Fibroblast of pulmonary artery (primary cell): ENCODE data around the gene IL5.

Experiments
- DNase-seq: peaks from one replicate; pipeline ENCODE4 v3.0.0-alpha.2; 2010; ENCODE audit warnings: low read depth
- H3K4me3 ChIP-seq: replicated peaks from 2 replicates; pipeline ENCODE4 v1.5.1; 2011; ENCODE audit warnings: low read depth, mild to moderate bottlenecking, control low read depth, low read length, moderate library complexity
- CTCF ChIP-seq: IDR thresholded peaks from 2 replicates; pipeline ENCODE4 v1.5.1; 2011; ENCODE audit warnings: mild to moderate bottlenecking, control low read depth, low read length, inconsistent platforms; ENCODE audit errors: missing control alignments

Gene IL5

GRCh38 chr5:132501629-132501956 is 41.7 kb downstream of the IL5 start:
- no peak for DNase-seq
- no peak for TF ChIP-seq CTCF
- H3K4me3 ChIP-seq: no peak overlapping the region

GRCh38 chr5:132500931-132501628 is 42.2 kb downstream of the IL5 start:
- peak; percentile 83 for TF ChIP-seq CTCF

GRCh38 chr5:132500244-132500930 is 42.9 kb downstream of the IL5 start:
- no peak for DNase-seq
- H3K4me3 ChIP-seq: no peak overlapping the region

More at GRCh38 chr5:132500931-132501628, 42.2 kb downstream of the IL5 start:
- no peak overlapping the region for H3K4me3 ChIP-seq
- peak; percentile 74 for DNase-seq

GRCh38 chr5:132499440-132500243 is 43.7 kb downstream of the IL5 start:
- no peak for TF ChIP-seq CTCF
- no peak overlapping the region for H3K4me3 ChIP-seq
- no peak for DNase-seq

More at GRCh38 chr5:132500244-132500930, 42.9 kb downstream of the IL5 start:
- TF ChIP-seq CTCF: no peak

GRCh38 chr5:132498686-132499271 is 44.5 kb downstream of the IL5 start:
- TF ChIP-seq CTCF: no peak
- no peak overlapping the region for H3K4me3 ChIP-seq
- no peak for DNase-seq

GRCh38 chr5:132498152-132498551 is 45.2 kb downstream of the IL5 start:
- DNase-seq: peak; percentile 58
- TF ChIP-seq CTCF: no peak
- no peak overlapping the region for H3K4me3 ChIP-seq
